ENCODE data around the gene ITPR2.
"Not testable (repeated sequence)": the region's sequence is repeated elsewhere in the genome, so short reads cannot be mapped to it uniquely, and the experiment has no call there.

The ITPR2 gene

DNA sequence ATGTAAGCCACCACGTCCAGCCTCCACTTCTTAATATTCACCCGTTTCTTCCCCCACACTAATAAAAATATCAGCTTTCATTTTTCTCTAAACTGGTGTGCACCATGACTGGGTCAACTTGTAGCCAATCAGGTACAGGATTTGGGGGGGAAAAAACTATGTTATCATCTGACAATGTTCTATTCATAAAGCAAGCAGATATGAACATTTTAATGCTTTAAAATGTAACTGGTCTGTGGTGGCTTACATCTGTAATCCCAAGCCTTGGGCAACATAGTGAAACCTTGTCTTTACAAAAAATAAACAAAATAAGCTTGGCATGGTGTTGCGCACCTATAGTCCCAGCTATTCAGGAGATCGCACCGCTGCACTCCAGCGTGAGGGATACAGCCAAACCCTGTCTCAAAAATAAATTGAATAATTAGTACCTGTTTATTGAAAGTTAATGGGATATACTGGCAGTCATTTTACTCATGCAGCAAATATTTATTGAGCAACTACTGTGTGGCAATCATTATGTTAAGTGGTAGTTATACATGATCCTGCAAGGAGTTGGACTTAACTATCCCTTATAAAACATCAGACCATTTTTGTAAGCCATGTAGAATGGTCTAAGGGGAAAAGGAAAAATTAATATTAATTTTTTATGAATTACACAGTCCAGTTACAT, 15.3 kb upstream of the ITPR2 start:
- no peak for DNase-seq (ENCODE audit: low read depth)

DNA sequence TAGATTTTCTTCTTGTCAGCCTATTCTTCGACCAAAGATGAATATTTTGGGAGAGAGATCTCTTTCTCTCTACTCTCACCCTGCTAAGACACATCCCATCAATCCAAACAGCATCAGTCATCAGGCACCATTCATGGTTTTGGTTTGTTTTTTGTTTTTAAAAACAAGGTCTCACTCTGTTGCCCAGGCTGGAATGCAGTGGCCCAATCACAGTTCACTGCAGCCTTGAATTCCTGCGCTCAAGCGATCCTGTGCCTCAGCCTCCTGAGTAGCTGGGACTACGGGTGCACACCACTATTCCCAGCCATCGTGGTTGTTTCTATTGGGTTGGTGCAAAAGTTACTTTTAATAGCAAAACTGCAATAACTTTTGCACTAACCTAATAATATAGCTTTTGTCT, 14.4 kb upstream of the ITPR2 start:
- no peak for DNase-seq (ENCODE audit: low read depth)

DNA sequence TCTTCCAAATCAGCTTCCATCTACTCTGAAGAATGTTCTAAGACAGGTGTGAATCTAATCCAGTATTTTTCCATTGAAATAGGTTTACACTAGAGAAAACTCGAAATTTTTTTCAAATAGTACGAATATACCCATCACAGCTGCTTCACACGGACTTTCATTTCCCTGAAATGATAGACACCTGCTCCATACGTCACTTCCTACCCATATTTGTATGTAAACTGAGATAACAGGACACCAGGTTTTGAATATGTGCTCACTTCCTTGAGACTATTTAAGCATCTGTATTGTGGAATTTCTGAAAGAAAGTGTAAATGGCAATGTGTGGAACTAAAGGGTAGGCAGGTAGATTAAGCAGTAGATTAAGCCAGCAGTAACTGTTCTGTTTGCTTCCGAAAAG, 13.4 kb upstream of the ITPR2 start:
- no peak for DNase-seq (ENCODE audit: low read depth)

DNA sequence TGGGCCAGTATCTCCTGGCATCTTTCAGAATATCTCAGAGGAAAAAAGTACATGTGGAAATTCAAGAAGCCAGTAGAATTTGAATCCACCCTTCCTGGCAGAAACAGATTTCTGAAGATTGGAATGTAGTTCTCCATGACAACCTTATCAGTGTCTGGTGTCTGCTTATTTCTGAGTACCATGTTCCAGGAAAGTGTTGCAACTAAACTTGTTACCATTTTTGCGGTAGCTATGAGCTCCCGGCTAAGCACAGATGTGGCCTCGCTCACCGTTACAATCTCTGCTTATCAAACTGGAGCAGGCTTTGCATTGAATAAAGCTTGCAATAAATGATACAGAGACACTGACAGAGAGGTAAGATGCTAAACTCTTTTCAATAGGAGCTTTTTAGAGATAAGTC, 13.0 kb upstream of the ITPR2 start:
- DNase-seq (ENCODE audit: low read depth), result peak; percentile 52

DNA sequence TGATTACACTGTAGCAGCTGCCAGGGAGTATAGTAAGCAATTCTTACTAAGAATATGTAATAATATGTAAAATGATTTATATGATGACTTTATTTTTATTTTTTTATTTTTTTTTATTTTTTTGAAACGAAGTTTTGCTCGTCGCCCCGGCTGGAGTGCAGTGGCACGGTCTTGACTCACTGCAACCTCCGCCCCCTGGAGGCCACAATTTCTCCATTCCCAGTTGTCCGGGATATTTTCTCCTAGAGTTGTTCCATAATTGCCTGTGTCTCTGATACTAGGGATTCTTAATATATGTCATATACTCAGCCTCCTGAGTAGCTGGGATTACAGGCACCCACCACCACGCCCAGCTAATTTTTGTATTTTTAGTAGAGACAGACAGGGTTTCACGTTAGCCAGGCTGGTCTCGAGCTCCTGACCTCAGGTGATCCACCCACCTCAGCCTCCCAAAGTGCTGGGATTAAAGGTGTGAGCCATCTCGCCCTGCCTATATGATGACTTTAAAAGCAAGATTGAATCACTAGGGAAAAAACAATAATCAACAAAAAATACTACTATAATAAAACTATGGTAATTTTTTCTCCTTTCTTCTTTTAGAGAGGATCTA, 12.2 kb upstream of the ITPR2 start:
- no peak for DNase-seq (ENCODE audit: low read depth)

DNA sequence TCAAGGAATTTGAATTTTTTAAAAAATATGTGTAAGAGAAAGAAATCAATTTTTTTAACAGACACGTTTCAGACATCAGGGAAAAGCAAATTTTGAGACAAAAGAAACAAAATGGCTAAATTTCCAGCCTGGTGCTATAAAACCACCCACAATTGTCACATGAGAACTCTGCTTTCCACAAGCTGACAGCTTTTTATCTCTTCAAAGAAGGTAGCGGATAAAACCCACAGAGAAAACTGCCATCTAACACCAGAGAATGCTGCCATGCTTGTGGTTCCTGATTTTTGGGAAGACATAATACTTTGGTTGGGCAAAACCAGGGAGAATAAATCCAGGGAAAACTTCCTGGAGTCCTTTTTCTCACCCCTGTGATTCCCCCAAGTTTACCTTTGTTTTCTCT, 10.3 kb upstream of the ITPR2 start:
- no peak for DNase-seq (ENCODE audit: low read depth)

DNA sequence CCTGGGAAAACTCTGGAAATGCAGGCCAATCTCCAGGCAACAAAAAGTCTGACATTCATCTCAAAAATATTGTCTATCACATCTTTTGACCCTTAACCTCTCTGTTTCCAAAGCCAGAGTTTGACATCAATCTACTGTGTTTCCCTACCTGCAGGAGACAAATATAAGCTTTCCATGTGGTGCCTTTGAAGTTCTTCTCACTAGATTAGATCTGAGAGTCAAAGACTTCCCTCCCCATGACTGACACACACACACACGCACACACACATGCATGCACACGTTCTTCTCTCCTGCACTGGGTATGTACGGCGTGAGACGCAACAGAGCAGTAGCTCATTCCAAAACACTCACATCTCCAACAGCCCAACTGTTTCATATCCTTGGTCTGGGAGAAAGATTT, 8.1 kb upstream of the ITPR2 start:
- no peak for DNase-seq (ENCODE audit: low read depth)

DNA sequence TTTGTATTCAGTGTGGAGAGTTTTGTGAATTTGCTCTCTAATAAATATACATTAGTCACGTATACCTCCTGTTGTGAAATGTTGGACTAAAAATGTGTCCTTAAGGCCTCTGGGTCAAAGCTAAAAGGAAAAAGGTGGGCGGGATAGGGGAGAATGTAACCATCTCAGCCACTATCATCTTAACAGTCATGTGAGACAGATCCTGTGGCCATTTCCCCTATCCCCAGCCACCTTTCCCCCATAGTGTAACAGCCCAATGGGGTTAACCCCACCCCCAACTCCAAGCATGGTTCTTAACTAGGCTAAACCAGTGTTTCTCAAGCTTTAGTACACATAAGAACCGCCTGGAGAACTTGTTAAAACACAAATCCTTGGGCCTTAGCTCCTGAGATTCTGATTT, 6.5 kb upstream of the ITPR2 start:
- no peak for DNase-seq (ENCODE audit: low read depth)

DNA sequence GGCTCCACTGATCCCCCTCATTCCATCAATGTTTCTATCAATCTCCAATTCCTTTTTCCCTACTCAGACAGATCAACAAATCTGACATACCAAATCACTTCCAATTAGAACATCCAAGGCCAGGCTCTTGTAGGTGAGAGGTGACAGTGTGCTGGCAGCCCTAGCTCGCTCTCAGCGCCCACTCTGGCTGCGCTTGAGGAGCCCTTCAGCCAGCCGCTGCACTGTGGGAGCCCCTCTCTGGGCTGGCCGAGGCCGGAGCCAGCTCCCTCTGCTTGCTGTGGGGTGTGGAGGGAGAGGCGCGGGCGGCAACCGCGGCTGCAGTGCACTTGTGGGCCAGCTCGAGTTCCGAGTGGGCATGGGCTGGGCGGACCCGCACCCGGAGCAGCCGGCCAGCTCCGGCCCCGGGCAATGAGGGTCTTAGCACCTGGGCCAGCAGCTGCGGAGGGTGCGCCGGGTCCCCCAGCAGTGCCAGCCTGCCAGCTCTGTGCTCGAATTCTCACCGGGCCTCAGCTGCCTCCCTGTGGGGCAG, 6.0 kb upstream of the ITPR2 start:
- no peak for DNase-seq (ENCODE audit: low read depth)

DNA sequence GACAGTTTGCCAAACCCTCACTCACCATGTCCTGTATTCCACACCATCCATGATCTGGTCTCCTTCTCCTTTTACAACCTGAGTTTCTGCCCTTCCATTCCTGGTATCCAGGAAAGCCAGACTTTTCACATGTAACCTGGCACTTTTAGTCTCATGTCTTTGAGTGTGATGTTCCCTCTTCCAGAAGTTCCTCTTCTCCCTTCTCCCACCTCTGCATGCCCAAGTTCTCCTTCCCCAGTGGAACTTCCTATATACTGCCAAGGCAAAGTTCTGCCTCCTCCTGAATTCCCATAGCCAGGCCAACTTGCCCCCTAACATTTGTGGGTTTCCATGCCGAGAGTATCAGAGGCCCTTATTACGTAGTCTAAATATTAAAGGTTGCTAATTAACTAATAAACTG, 3.2 kb upstream of the ITPR2 start:
- no peak for DNase-seq (ENCODE audit: low read depth)

DNA sequence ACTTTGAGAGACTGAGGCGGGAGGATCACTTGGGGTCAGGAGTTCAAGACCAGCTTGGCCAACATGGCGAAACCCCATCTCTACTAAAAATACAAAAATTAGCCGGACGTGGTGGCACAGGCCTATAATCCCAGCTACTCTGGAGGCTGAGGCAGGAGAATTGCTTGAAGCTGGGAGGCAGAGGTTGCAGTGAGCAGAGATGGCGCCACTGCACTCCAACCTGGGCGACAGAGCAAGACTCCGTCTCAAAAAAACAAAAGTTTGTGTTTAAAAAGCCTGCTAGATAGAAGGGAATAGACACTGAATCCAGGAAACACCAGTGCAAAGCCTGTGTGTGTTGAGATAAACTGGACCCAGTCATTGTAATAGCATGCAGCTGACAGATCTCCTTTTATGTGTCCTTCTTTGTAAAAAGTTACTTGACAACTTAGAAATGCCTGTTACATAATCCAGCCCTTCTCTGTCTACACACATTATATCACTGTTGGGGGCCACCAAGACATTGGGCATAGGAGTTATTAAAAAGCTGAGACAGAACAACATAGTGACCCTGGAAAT, 1.6 kb upstream of the ITPR2 start:
- not testable (repeated sequence) for DNase-seq (ENCODE audit: low read depth)

DNA sequence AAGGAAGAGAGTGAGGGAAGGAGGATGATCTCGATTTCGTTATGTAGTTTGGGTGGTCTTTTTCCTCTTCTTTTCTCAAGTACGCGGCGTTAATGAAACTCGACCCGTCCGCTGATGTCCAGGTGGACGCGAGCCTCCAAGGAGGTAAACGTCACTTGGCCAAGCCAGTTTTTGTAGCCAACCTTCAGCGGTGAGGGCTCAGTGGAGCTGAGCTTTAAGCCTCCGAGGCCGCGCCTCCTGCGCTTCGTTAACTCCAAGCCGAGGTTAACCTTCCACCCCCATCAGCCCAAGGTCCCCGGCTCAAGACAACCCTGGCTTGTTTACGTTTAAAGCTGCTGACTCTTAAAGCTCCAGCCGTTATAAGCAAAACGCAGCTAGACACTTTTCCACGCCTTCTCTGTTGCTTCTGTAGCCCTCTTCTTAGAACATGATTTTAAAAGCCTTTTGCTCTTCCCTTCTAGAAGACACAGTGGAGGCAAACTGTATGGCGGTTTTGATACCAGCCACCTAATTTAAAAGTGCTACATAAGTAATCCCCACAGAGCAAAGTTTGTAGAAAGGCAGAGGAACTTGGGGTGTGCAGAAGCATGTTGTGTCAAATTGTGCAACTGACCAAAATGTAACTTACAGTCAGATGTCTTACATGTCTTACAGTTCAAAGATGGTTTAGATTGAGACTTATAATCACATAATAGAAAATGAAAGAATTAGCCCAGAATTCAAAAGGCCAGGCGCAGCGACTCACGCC, 923 bp upstream of the ITPR2 start:
- DNase-seq (ENCODE audit: low read depth), result no peak

DNA sequence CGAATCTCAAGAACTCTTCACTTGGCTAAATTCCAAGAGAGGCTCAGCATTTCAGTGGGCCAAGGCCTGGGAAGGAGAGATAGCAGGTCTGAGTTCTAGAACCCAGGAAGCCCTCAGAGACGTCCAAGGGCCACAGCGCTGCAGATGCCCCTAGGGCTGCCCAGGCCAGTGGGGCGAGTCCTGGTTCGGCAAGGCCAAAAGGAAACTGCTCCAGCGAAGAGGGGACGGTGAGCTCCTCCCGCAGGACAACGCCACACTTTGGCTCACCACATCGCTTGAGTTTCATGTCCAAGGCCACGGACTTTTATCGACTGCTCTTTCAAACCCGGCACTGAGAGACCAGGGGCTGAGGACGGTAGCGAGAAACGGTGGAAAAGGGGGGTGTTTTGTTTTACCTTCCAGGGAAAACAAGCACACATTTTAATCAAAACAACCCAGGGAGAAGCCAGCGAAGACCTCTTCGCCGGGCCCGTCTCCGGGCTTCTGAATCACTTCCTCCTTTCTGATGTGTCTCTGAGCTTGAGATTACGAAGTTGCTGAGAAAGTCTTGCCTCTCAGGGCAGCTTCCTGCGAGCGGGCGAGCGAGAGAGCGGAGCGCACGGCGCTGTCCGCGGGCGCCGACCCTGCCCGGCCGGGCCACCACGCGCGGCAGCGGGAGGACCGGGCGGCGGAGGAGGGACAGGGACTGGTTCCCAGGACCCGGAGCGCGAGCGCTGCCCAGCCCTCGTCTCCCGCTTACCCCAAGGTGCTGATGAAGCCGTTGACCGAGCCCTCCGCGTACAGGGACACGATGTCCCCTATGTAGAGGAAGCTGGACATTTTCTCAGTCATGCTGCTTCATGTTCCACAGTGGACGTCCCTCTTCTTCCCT, 808 bp downstream of the ITPR2 start:
- DNase-seq (ENCODE audit: low read depth), result peak; percentile 37

DNA sequence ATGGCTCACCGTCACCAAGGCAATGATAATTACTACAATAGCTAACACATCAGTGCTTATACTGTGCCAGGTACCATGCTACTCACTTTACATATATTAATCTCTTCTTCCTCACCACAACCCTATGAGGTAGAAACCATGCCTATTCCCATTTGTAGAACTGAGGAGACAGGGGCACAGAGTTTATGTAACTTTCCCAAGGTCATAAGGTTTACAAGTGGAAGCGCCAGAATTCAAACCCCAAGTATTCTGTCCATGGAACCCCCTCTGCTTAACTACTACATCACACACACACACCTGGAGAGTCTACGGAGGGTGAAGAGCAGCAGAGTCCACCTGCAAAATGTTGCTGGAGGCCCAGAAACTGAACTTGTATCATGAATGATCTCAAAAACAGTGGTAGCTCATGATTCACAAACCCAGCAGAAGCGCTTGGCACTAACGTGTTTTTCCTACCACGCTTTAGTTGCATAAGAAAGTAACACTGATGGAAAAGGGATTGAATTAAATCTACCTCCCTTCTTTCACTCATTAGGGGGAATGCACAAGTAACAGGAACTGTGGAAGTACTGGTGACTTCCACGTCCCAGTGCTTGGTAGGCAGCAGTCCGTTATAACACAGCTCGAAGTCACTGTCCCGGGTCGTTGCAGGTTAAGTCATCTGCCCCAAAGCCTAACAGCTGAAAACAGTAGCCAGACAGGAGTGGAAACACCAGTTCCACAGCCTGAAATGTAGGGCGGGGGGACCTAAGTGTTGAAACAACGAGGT, 2.0 kb downstream of the ITPR2 start:
- DNase-seq (ENCODE audit: low read depth), result no peak

DNA sequence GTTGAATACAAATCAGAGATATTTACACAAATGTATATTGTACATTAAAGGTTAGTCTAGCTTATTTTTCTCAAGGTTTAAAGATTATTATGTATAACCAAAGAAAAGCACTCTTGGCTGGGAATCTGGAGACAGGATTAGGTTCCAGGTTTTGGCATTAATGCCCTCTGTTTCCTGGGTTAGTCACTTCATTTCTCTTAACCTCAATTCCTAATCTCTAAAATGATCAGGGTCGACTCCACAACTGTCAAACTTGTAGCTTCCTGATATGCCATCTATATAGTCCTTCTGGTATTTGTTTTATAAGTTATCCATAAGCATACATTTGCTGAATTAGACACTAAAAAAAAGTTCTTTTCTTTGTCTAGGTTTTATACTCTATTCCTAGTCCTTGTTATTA, 2.6 kb downstream of the ITPR2 start:
- DNase-seq (ENCODE audit: low read depth), result no peak

DNA sequence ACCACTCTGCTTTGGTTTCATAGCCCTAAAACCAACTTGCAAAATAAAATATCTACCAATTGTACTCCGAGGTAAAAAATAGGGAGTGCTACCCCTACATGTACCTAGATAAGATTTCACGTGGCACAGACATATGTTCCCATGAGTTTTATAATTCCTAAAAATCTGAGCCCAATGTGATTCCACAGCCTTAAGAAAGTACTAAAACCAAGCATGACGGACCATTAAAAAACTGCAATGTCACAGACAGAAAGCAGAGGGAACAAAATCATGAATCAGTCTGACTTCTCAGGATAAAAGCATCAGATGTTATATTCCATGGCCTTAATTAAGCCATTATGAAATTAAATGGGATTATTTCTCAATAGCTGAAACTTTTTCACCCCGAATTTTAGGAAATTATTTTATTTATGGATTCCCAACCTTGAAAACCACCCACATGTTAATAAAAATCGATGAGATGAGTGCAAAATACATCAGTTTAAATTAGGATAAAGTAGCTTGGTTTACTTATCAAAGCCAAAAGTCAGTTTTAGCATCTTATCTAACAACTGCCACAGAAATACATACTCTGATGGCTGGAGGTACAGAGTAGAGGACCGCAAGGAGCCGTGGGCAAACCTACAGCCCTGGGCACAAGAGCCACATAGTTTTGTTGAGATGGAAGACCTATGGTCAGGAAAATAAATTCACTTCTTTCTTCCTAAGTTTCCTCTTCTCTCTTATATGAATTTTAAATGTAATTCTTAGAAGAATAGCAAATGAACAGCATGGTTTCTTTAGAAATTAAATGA, 4.5 kb downstream of the ITPR2 start:
- no peak for DNase-seq (ENCODE audit: low read depth)

DNA sequence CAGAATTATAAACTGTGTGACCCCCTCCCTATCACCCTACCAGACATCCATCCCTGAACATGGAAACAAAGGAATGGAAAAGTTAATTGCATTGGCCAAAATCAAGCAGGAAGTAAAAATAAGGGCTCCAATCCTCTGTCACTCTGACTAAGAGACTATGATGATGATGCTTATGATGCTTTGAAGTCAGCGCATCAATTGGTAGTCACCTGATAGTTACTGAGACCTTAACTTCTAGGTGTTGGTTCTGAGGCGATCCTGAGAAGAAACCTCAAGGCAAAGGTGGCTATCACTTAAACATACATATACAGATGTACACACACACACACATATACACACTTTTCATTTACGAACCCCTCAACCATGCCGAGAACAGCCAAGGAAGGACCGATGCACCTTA, 6.6 kb downstream of the ITPR2 start:
- DNase-seq (ENCODE audit: low read depth), result no peak

DNA sequence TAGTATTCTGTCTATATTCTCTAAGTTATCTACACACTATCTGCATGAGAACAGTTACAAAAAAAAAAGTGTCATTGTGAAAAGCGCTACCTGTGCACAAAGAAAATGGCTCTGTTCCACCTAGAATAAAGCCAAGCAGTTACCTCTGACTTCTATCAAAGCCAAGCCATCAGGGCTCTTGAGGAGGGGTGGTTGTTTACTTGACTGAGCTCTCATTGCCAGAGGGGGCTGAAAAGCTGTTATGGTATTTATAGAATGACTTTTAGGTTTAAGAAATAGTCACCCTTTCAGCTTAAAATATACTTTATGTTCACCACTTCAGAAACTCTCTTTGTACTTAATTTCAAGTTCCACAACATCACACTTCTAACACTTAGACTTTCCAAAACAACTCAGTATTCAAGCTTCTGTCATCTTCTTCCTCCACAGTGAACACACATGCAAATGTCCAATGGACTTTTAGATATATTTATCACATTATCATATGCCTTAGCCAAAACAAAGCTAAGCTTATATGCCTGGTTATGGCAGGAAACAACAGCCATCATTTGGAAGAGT, 7.5 kb downstream of the ITPR2 start:
- no peak for DNase-seq (ENCODE audit: low read depth)

DNA sequence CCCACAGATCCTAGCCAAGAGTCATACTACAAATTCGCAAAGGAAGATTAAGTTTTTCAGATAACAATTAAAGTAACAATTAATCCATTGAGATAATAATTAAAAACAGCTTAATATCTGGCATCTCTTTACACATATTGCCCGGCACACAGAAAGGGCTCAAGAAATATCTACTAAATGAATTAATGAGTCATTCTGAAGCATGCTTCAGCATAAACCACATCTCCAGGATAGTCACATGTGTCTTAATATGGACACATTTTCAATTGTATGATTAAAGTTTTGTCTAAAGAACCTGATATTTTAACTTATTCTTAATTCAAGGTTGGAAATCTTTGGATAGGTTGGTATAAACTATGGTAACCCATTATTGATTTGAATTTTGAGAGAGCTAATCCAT, 9.6 kb downstream of the ITPR2 start:
- no peak for DNase-seq (ENCODE audit: low read depth)

DNA sequence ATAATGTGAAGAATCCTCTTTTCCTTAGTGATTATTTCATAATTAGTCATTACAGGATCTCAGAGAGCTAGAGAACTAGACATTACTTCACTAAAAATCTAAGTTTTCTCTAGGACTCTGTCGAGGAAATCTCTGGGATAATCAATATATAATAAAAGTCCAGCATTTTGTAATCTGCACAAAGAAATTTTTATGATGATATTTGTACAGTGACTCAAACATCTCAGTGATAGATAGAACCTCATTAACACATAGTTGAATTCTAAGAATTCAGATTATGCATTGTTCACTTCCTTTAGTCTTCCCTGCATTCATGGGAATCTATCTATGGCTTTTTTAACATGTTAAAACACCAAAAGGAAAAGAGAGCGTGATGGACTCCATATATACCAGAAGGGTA, 11.0 kb downstream of the ITPR2 start:
- DNase-seq (ENCODE audit: low read depth), result no peak

Data from fibroblast of the conjunctiva (primary cell).